Measurements from ENCODE around the gene RHBDL3.

Gene RHBDL3

DNA sequence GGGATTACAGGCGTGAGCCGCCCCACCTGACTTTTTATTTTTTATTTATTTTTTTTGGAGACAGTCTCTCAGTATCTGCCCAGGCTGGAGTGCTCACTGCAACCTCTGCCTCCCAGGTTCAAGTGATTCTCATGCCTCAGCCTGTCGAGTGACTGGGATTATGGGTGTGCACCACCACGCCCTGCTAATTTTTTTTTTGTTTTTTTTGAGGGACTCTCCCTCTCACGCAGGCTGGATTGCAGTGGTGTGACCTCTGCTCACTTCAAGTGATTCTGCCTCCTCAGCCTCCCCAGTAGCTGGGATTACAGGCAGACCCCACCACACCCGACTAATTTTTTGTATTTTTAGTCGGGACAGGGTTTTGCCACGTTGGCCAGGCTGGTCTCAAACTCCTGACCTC, 92.0 kb downstream of the RHBDL3 start:
- DNase-seq (ENCODE audit: low read depth), result no peak

DNA sequence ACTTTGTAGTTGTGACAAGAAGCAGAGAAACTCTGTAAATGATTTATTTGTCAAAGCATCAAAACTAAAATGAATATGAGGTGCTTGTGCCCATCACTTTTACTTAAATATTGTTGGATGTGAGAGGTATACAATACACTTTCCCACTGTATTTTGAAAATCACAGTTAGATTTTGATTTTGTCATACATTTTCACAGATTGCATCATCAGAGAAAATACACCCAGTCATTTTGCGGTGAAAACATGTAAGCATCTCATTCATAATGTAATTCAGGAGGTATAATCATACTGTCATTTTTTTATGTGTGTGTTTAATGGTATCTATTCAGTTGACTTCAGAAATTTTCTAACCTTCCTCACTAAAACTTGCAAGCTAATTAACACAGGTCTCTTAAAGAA, 95.6 kb downstream of the RHBDL3 start:
- no peak for DNase-seq (ENCODE audit: low read depth)

DNA sequence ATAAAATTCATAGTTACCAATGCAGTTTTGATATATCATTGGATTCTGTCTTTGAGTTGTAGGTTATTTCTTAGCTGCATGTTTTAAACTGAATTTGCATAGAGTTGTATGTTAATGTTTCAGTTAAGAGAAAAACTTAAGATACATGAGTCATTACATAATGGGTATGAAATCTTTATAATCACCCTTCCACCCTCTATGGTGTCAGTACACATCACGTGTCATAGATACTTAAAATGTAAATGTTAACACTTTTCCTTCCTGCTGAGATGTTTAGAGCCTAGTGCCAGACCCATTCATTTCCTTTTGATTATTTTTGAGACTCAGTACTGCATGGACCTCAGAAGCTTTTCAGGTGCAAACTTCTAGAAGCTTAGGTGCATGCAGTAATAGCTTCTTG, 104.8 kb downstream of the RHBDL3 start:
- no peak for DNase-seq (ENCODE audit: low read depth)
